Activated naive CD8-positive, alpha-beta T cell (primary cell): ENCODE measurements around the gene CDH24.

Experiments
- H3K27ac Mint-ChIP-seq: one replicate; pipeline ENCODE4 v1.8.0; 2021; ENCODE audit warnings: mixed read lengths
- H3K27me3 Mint-ChIP-seq: one replicate; pipeline ENCODE4 v1.8.0; 2021; ENCODE audit warnings: mixed read lengths
- H3K36me3 Mint-ChIP-seq: one replicate; pipeline ENCODE4 v1.8.0; 2021; ENCODE audit warnings: mixed read lengths
- H3K4me1 Mint-ChIP-seq: one replicate; pipeline ENCODE4 v1.8.0; 2021; ENCODE audit warnings: low read depth, mixed read lengths
- H3K4me3 Mint-ChIP-seq: one replicate; pipeline ENCODE4 v1.8.0; 2021; ENCODE audit warnings: mild to moderate bottlenecking, mixed read lengths
- H3K9me3 Mint-ChIP-seq: one replicate; pipeline ENCODE4 v1.8.0; 2021; ENCODE audit warnings: low read depth, mixed read lengths

CDH24 gene

GRCh38 chr14:23056956-23057756 lies at the start of gene CDH24:
CDH24 (minus strand) TSS chr14:23057520; CDS start chr14:23055733, 1,787 bp downstream.
- peak within 1 kb of the TSS; percentile 22 for H3K27ac Mint-ChIP-seq
- peak within 1 kb of the TSS; percentile 86 for H3K4me3 Mint-ChIP-seq

DNA sequence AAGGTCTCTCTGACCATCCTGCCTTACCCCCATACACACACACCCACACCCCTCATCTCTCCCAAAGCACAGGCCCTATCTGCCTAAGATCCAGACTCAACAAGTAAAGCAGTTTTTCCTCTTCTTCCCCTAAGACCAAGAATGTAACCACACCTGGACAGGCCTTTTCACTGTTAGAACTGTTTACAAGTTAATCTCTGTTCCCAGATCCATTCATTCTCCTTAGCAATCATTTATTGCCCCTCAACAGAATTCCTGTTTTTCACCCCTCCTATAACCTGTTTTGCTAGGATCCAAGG lies 49.4 kb upstream of the CDH24 start:
- Mint-ChIP-seq H3K27ac (no peak overlapping the region), H3K27me3 (no peaks in the 10 kb centered on the region), H3K9me3 (no peaks in the 10 kb centered on the region)

More at GRCh38 chr14:23056956-23057756, at the start of gene CDH24:
- Mint-ChIP-seq H3K27me3 (no peaks in the 10 kb centered on the region), H3K9me3 (no peaks in the 10 kb centered on the region), H3K36me3 (no peaks in the 10 kb centered on the region), H3K4me1 (peaks cover 17% of the 10 kb centered on the region)

GRCh38 chr14:23105348-23105824 lies 48.1 kb upstream of the CDH24 start:
- H3K36me3 Mint-ChIP-seq = no peaks in the 10 kb centered on the region

More for the DNA sequence above, 49.4 kb upstream of the CDH24 start:
- Mint-ChIP-seq H3K36me3 (no peaks in the 10 kb centered on the region), H3K4me3 (no peak overlapping the region), H3K4me1 (no peaks in the 10 kb centered on the region)

DNA sequence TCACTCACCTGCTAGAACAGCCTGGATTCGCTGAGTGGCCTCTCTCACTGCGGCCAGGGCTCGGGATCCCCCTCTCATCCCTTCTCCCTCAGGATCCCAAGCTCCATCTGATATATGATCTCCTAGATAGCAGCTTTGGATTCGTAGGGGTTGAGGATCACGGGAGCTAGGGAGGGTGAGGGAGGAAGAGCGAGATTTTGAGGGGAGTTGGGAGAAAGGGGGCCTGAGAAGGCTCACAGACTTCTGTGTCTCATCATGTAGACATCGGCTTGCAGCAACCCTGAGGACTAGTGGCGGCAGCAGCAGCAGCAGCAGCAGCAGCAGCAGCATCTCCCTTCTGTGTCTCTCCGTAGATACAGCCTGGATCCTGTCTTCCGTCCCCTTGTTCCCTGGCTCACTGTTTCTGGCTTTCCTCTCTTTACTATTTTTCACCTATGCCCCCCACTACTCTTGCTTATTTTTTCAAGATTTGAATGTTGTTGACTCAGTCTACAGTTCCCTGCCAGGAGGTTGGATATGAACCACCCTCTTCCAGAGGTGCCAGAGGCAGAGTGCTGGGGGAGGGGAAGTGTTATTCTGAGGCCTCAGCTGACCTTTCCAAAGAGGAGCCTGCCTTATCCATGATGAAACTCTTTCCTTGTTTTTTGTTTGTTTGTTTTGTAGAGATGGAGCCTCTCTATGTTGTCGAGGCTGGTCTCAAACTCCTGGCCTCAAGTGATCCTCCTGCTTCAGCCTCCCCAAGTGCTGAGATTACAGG lies 47.4 kb upstream of the CDH24 start, which contains the start of gene CIROP:
Gene CIROP, minus strand, starts transcription at position 399 of the 757 bp plus-strand sequence. Its CDS starts 69 bp downstream, at position 330.
- H3K27me3 Mint-ChIP-seq = no peaks in the 10 kb centered on the region
- no peak within 1 kb of the TSS for H3K27ac Mint-ChIP-seq
- H3K9me3 Mint-ChIP-seq = no peaks in the 10 kb centered on the region
- no peaks in the 10 kb centered on the region for H3K4me1 Mint-ChIP-seq
- no peak within 1 kb of the TSS for H3K4me3 Mint-ChIP-seq
- H3K36me3 Mint-ChIP-seq = no peaks in the 10 kb centered on the region

More at GRCh38 chr14:23105348-23105824, 48.1 kb upstream of the CDH24 start:
- Mint-ChIP-seq H3K4me3 (no peak overlapping the region), H3K27me3 (no peaks in the 10 kb centered on the region), H3K27ac (no peak overlapping the region), H3K4me1 (no peaks in the 10 kb centered on the region), H3K9me3 (no peaks in the 10 kb centered on the region)

DNA sequence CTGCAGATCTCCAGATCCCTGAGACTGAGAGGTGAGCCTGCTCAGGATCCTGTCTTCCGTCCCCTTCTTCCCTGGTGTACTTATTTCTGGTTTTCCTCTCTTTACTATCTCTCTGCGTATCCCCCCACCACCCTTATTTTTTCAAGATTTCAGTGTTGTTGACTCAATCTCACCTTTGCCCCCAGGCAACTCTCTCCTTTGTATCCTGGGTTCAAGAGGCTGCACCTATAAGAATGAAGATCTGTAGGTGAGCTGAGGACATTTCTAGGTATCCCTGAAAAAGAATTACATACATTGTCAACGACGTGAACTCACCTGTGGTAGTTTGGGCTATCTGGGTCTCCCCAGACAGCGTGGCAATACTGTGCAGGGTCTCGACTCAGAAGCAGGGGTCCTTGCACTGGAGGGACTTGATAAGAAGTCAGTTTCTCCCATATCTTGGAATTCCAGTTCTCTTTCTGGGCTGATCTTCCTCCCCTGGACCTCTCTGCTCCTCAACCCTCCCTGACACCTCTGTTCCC lies 46.8 kb upstream of the CDH24 start:
- H3K27me3 Mint-ChIP-seq = no peaks in the 10 kb centered on the region
- no peak overlapping the region for H3K4me3 Mint-ChIP-seq
- H3K27ac Mint-ChIP-seq = no peak overlapping the region

GRCh38 chr14:23103581-23103980 lies 46.3 kb upstream of the CDH24 start:
- no peak overlapping the region for H3K27ac Mint-ChIP-seq
- peaks cover 5% of the 10 kb centered on the region for H3K36me3 Mint-ChIP-seq
- no peaks in the 10 kb centered on the region for H3K9me3 Mint-ChIP-seq
- no peak overlapping the region for H3K4me3 Mint-ChIP-seq
- no peaks in the 10 kb centered on the region for H3K27me3 Mint-ChIP-seq
- H3K4me1 Mint-ChIP-seq = peaks cover 2% of the 10 kb centered on the region

More for the DNA sequence above, 46.8 kb upstream of the CDH24 start:
- peaks cover 1% of the 10 kb centered on the region for H3K36me3 Mint-ChIP-seq
- H3K9me3 Mint-ChIP-seq = no peaks in the 10 kb centered on the region
- H3K4me1 Mint-ChIP-seq = no peaks in the 10 kb centered on the region

- no peak overlapping the region for H3K4me3 Mint-ChIP-seq
- no peak overlapping the region for H3K27ac Mint-ChIP-seq
Measured at GRCh38 chr14:23102801-23103200, 45.5 kb upstream of the CDH24 start.

GRCh38 chr14:23101986-23102625 lies 44.8 kb upstream of the CDH24 start:
- H3K9me3 Mint-ChIP-seq = no peaks in the 10 kb centered on the region
- H3K4me1 Mint-ChIP-seq = peaks cover 13% of the 10 kb centered on the region
- H3K27me3 Mint-ChIP-seq = no peaks in the 10 kb centered on the region
- peaks cover 10% of the 10 kb centered on the region for H3K36me3 Mint-ChIP-seq
- no peak overlapping the region for H3K27ac Mint-ChIP-seq
- no peak overlapping the region for H3K4me3 Mint-ChIP-seq

More at GRCh38 chr14:23102801-23103200, 45.5 kb upstream of the CDH24 start:
- H3K27me3 Mint-ChIP-seq = no peaks in the 10 kb centered on the region
- H3K36me3 Mint-ChIP-seq = peaks cover 6% of the 10 kb centered on the region
- peaks cover 6% of the 10 kb centered on the region for H3K4me1 Mint-ChIP-seq
- no peaks in the 10 kb centered on the region for H3K9me3 Mint-ChIP-seq

DNA sequence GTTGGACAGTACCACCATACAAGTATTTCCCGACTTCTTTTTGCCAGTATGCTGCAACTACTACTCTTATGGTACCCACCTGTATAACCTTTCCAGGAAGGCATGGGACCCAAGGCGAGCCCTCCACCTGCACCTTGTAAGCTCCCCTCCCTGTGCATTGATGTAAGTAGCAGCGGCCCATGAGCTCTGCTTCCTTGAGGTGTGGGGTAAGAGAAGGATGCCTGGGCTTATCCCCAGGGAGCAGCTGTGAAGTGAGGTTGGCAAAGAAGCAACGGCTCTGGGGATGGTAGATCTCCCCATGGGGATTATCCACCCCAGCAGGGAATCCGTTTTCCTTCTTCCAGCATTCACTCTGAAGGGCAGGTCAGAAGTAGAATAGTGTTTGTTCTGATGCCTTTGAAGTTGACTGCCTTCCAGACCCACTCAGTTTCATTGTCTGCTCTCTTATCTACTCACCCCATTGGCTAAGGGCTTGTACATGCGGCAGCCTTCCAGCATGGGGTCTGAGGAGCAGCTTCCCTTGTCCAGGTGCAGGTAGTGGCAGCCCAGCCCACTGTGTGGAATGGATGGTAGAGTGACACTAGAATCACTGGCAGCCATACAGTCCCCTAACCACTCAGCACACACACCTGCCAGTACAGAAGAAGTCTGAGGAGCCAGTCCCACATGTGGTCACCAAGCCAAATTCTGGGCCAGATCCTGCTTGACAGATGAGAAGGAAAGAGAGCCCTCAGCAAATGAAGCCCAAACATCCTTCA lies 44.1 kb upstream of the CDH24 start:
- H3K36me3 Mint-ChIP-seq = peaks cover 10% of the 10 kb centered on the region
- H3K27me3 Mint-ChIP-seq = no peaks in the 10 kb centered on the region
- no peaks in the 10 kb centered on the region for H3K9me3 Mint-ChIP-seq
- H3K4me1 Mint-ChIP-seq = peaks cover 20% of the 10 kb centered on the region
- no peak overlapping the region for H3K27ac Mint-ChIP-seq
- H3K4me3 Mint-ChIP-seq = no peak overlapping the region

GRCh38 chr14:23099212-23099861 lies 42.0 kb upstream of the CDH24 start:
- peaks cover 10% of the 10 kb centered on the region for H3K36me3 Mint-ChIP-seq
- no peaks in the 10 kb centered on the region for H3K9me3 Mint-ChIP-seq
- H3K27ac Mint-ChIP-seq = no peak overlapping the region
- H3K27me3 Mint-ChIP-seq = no peaks in the 10 kb centered on the region
- no peak overlapping the region for H3K4me3 Mint-ChIP-seq
- H3K4me1 Mint-ChIP-seq = peaks cover 25% of the 10 kb centered on the region

DNA sequence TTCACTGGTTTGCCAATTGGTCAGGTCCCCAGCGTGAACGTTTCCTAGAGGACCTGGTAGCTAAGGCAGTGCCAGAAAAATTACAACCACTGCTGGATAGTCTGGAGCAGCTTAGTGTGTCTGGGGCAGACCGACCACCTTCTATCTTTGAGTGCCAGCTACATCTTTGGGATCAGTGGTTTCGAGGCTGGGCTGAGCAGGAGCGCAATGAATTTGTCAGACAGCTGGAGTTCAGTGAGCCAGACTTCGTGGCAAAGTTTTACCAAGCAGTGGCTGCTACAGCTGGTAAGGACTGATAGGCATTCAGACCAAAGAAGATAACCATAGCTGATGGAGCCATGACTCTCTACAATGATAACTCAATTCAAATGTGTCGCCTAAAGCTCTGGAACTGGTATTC lies 40.5 kb upstream of the CDH24 start:
- no peaks in the 10 kb centered on the region for H3K9me3 Mint-ChIP-seq
- peak overlapping the region; percentile 36 for H3K27ac Mint-ChIP-seq
- H3K27me3 Mint-ChIP-seq = no peaks in the 10 kb centered on the region
- peaks cover 35% of the 10 kb centered on the region for H3K4me1 Mint-ChIP-seq
- peaks cover 13% of the 10 kb centered on the region for H3K36me3 Mint-ChIP-seq
- no peak overlapping the region for H3K4me3 Mint-ChIP-seq

DNA sequence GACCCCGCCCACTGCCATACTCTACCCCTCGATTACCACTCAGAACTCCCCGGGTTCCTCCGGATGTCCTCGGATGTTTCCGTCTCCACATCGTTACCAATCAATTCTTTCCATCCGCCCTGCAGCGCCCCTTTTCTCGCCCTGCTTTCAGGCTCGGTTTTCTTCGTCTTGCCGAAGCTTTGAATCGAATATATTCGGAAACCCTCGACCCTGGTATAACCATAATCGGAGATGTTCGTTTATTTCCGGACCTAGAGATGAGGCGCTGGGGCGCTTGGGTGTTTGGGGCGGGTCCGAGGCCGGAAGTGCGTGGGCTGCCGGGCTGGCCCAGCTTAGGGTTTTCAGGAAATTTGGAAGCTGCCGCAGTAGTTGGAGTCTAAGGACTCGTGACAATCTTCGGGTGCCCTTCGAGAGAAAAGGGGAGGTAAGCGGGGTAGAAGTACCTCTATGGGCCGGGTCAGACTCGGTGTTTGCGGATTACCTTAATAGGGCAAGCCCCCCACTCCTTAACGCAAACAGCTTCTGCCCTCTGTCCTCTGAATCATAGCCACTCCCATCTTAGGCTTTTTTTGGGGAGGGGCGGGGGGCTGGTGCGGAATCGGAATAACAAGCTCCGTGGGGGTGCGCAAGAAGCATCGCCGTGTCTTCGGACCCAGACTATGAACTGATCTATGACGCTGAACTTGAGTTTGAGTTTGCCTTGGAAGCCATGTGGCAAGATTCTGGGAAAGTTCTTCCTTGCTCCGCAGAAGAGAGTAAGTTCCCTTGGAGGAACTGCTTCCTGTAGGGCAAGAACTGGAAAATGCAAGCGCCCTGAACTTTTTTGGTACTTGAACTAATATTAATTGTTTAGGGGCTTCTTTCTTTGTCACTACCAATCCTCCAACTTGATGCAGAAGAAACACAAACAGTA lies 38.1 kb upstream of the CDH24 start, which contains the start of gene C14orf119:
Gene C14orf119, plus strand, starts transcription at position 310 of the 913 bp plus-strand sequence. CDS start 2,154 bp downstream, outside the sequence.
- no peaks in the 10 kb centered on the region for H3K9me3 Mint-ChIP-seq
- H3K27ac Mint-ChIP-seq = no peak within 1 kb of the TSS

DNA sequence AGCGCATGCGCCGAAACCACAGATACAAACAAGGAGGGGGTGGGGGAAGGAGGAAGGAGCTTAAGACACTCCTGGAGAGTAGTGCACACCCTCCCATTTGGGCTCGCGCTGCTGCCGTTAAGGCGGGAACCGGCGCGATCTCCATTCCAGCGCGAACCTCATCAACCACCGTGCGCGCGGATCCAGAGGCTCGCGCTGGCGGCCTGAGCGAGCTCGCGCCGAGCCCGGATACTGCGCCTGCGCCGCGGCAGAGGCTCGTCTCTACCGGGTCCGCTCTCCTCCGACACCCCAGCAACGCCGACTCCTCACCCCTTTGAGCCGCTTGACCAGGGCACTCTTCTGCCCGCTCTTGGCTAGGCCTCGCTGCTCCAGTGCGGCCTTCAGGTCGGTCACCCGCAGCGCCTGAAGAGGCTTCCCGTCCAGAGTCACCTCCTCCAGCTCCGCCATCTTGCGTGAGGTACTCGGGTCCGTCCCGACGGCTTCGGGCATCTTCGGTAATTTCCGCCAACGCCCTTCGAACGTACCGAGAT lies 37.4 kb upstream of the CDH24 start, which contains the start of gene ACIN1:
Gene ACIN1, minus strand, starts transcription at position 471 of the 530 bp plus-strand sequence. Its CDS starts 24 bp downstream, at position 447.
- H3K4me1 Mint-ChIP-seq = peaks cover 55% of the 10 kb centered on the region
- no peaks in the 10 kb centered on the region for H3K27me3 Mint-ChIP-seq
- no peaks in the 10 kb centered on the region for H3K9me3 Mint-ChIP-seq
- no peak within 1 kb of the TSS for H3K4me3 Mint-ChIP-seq
- H3K36me3 Mint-ChIP-seq = peaks cover 24% of the 10 kb centered on the region
- H3K27ac Mint-ChIP-seq = no peak within 1 kb of the TSS

More for the DNA sequence above, 38.1 kb upstream of the CDH24 start, which contains the start of gene C14orf119:
- no peak within 1 kb of the TSS for H3K4me3 Mint-ChIP-seq
- no peaks in the 10 kb centered on the region for H3K27me3 Mint-ChIP-seq
- H3K36me3 Mint-ChIP-seq = peaks cover 20% of the 10 kb centered on the region
- peaks cover 49% of the 10 kb centered on the region for H3K4me1 Mint-ChIP-seq
